ENCODE data around the gene MRLN.
"Not testable (repeated sequence)": the region's sequence is repeated elsewhere in the genome, so short reads cannot be mapped to it uniquely, and the experiment has no call there.

Gene MRLN

DNA sequence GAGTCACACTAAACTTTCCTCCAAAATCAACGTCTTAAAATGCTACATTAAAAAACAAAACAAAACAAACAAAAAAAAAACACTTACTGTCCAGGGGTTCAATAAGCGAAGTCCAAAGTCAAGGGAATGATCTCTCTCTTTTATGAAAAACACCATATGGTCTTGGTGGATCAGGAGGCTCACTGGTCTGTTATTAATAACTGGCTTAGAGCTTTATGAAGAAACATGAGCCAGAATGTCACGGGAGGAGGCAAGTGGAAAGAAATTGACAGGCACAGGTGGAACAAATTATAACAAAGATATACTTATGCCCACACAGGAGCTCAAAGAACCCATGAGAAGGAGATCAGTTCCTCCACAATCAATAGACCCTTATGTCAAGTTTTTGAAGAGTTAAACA, at the start of gene MRLN:
MRLN (minus strand) TSS at position 189 of the 400 bp plus-strand sequence.
- Histone ChIP-seq H3K27ac (no peak within 1 kb of the TSS), H3K4me3 (no peak within 1 kb of the TSS)
- DNase-seq (ENCODE audit: low spot score) = no peak
- TF ChIP-seq, protein P1, sequence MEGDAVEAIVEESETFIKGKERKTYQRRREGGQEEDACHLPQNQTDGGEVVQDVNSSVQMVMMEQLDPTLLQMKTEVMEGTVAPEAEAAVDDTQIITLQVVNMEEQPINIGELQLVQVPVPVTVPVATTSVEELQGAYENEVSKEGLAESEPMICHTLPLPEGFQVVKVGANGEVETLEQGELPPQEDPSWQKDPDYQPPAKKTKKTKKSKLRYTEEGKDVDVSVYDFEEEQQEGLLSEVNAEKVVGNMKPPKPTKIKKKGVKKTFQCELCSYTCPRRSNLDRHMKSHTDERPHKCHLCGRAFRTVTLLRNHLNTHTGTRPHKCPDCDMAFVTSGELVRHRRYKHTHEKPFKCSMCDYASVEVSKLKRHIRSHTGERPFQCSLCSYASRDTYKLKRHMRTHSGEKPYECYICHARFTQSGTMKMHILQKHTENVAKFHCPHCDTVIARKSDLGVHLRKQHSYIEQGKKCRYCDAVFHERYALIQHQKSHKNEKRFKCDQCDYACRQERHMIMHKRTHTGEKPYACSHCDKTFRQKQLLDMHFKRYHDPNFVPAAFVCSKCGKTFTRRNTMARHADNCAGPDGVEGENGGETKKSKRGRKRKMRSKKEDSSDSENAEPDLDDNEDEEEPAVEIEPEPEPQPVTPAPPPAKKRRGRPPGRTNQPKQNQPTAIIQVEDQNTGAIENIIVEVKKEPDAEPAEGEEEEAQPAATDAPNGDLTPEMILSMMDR (IDR thresholded peaks at IDR 0.05) = no peak

DNA sequence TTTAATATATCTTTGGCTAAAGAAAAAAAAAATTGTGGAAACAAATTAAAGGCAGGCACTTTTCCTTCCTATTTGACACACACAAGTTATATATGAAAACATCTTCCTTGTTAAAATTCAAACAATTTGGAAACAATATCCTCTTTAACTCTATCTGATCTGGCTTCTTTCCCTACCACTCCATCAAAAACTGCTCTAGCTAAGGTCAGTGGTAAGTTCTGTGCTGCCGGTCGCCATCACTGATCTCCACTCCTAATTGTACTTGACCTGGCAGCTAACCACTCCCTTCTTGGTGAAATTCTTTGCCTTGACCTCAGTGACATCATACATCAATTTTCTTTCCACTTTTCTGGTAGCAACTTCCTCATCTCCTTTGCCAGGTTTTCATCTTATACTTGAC, 47.9 kb upstream of the MRLN start:
- DNase-seq (ENCODE audit: low spot score) = no peak
- Histone ChIP-seq H3K4me3 (no peak overlapping the region), H3K27ac (no peak overlapping the region)
- TF ChIP-seq, protein P1 (IDR thresholded peaks at IDR 0.05) = no peak

GRCh38 chr10:59799421-59799820, 46.2 kb upstream of the MRLN start:
- H3K27ac ChIP-seq = no peak overlapping the region
- no peak overlapping the region for H3K4me3 ChIP-seq
- no peak for DNase-seq (ENCODE audit: low spot score)
- TF ChIP-seq, protein P1 (IDR thresholded peaks at IDR 0.05) = no peak

- Histone ChIP-seq H3K27ac (no peak overlapping the region), H3K4me3 (no peak overlapping the region)
- DNase-seq (ENCODE audit: low spot score) = no peak
- TF ChIP-seq, protein P1 (IDR thresholded peaks at IDR 0.05) = no peak
Measured at GRCh38 chr10:59793919-59794318, 40.7 kb upstream of the MRLN start.

GRCh38 chr10:59792812-59793211, 39.6 kb upstream of the MRLN start:
- no peak for DNase-seq (ENCODE audit: low spot score)
- Histone ChIP-seq H3K27ac (no peak overlapping the region), H3K4me3 (no peak overlapping the region)
- TF ChIP-seq, protein P1 (IDR thresholded peaks at IDR 0.05) = no peak

GRCh38 chr10:59791601-59792000, 38.3 kb upstream of the MRLN start:
- Histone ChIP-seq H3K4me3 (no peak overlapping the region), H3K27ac (no peak overlapping the region)
- no peak for DNase-seq (ENCODE audit: low spot score)
- TF ChIP-seq, protein P1 (IDR thresholded peaks at IDR 0.05) = no peak

DNA sequence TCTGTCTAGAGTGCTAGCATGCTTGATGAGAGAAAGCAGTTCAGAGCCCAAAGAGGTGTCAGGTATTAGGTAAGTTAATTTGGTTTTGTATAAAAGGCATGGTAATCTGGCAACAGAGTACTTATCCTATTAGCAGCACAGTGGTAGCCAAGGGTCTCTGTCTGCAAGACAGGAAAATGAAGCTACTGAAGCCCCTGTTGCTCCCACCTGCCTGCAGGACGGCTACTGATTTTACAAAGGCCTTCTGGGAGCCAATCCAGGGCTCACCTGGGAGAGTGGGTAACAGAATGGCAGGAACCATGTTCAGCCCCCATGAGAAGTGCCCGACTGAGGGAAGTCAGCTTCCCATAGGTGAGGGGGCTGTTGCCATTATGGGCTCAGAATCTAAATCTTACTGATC, 36.8 kb upstream of the MRLN start:
- not testable (repeated sequence) for DNase-seq (ENCODE audit: low spot score)

GRCh38 chr10:59788914-59789313, 35.7 kb upstream of the MRLN start:
- H3K27ac ChIP-seq, H3K4me3 ChIP-seq: not testable (repeated sequence)

More for the DNA sequence above, 36.8 kb upstream of the MRLN start:
- H3K4me3 ChIP-seq, H3K27ac ChIP-seq: not testable (repeated sequence)

GRCh38 chr10:59787032-59787431, 33.8 kb upstream of the MRLN start:
- not testable (repeated sequence) for H3K4me3 ChIP-seq; H3K27ac ChIP-seq; DNase-seq (ENCODE audit: low spot score)

More at GRCh38 chr10:59788914-59789313, 35.7 kb upstream of the MRLN start:
- DNase-seq (ENCODE audit: low spot score) = not testable (repeated sequence)

DNA sequence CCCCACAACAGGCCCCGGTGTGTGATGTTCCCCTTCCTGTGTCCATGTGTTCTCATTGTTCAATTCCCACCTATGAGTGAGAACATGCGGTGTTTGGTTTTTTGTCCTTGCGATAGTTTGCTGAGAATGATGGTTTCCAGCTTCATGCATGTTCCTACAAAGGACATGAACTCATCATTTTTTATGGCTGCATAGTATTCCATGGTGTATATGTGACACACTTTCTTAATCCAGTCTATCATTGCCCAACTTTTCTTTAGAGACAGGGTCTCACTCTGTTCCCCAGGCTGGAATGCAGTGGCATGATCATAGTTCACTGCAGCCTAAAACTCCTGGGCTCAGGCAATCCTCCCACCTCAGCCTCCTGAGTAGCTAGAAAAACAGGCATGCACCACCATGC, 32.2 kb upstream of the MRLN start:
- DNase-seq (ENCODE audit: low spot score); H3K27ac ChIP-seq; H3K4me3 ChIP-seq: not testable (repeated sequence)

Data from coronary artery (tissue), 2 donors.